ENCODE data around the gene PLXDC2.

DNA sequence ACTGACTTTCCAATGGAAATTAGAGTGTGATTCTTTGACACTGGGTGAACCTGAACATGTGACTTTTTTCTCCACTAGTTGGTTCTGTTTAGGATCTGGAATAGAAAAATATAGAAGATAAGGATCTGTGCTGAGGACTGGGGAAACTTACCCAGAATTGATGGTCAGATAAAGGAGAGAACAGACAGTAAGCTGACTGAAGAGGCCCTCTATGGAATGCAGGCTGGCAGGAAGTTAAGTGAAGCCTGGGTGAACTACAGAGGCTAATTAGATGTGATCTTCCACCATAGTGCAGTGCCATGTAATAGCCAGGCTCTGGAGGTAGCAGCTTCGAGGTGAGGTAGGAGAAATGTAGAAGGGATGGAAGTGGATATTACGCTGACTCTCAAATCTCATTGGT, 455.3 kb downstream of the PLXDC2 start:
- TF ChIP-seq POLR2A (IDR thresholded peaks at IDR 0.05; ENCODE audit: low read depth, low read length): no peak
- no peak for TF ChIP-seq TCF7 (IDR thresholded peaks at IDR 0.05; ENCODE audit: borderline replicate concordance)
- TF ChIP-seq BRCA1 (IDR thresholded peaks at IDR 0.05; ENCODE audit: low read depth, low read length): no peak
- TF ChIP-seq, protein P1, sequence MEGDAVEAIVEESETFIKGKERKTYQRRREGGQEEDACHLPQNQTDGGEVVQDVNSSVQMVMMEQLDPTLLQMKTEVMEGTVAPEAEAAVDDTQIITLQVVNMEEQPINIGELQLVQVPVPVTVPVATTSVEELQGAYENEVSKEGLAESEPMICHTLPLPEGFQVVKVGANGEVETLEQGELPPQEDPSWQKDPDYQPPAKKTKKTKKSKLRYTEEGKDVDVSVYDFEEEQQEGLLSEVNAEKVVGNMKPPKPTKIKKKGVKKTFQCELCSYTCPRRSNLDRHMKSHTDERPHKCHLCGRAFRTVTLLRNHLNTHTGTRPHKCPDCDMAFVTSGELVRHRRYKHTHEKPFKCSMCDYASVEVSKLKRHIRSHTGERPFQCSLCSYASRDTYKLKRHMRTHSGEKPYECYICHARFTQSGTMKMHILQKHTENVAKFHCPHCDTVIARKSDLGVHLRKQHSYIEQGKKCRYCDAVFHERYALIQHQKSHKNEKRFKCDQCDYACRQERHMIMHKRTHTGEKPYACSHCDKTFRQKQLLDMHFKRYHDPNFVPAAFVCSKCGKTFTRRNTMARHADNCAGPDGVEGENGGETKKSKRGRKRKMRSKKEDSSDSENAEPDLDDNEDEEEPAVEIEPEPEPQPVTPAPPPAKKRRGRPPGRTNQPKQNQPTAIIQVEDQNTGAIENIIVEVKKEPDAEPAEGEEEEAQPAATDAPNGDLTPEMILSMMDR (IDR thresholded peaks at IDR 0.05 in 2 of 3, conservative IDR thresholded peaks at IDR 0.05 in 1 of 3; ENCODE audit: control insufficient read depth in 2 of 3, extremely low read depth in 1 of 3, insufficient read depth in 1 of 3, low read depth in 3 of 3, low read length in 3 of 3): no peak
- TF ChIP-seq HCFC1 (IDR thresholded peaks at IDR 0.05; ENCODE audit: low read length): no peak
- TF ChIP-seq ZZZ3 (IDR thresholded peaks at IDR 0.05; ENCODE audit: control insufficient read depth, insufficient read length, low read depth): no peak
- TF ChIP-seq RBBP5 (conservative IDR thresholded peaks at IDR 0.05): no peak
- TF ChIP-seq, protein P2, sequence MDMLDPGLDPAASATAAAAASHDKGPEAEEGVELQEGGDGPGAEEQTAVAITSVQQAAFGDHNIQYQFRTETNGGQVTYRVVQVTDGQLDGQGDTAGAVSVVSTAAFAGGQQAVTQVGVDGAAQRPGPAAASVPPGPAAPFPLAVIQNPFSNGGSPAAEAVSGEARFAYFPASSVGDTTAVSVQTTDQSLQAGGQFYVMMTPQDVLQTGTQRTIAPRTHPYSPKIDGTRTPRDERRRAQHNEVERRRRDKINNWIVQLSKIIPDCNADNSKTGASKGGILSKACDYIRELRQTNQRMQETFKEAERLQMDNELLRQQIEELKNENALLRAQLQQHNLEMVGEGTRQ (IDR thresholded peaks at IDR 0.05; ENCODE audit: borderline replicate concordance, low read depth, low read length): no peak
- TF ChIP-seq, protein P3, sequence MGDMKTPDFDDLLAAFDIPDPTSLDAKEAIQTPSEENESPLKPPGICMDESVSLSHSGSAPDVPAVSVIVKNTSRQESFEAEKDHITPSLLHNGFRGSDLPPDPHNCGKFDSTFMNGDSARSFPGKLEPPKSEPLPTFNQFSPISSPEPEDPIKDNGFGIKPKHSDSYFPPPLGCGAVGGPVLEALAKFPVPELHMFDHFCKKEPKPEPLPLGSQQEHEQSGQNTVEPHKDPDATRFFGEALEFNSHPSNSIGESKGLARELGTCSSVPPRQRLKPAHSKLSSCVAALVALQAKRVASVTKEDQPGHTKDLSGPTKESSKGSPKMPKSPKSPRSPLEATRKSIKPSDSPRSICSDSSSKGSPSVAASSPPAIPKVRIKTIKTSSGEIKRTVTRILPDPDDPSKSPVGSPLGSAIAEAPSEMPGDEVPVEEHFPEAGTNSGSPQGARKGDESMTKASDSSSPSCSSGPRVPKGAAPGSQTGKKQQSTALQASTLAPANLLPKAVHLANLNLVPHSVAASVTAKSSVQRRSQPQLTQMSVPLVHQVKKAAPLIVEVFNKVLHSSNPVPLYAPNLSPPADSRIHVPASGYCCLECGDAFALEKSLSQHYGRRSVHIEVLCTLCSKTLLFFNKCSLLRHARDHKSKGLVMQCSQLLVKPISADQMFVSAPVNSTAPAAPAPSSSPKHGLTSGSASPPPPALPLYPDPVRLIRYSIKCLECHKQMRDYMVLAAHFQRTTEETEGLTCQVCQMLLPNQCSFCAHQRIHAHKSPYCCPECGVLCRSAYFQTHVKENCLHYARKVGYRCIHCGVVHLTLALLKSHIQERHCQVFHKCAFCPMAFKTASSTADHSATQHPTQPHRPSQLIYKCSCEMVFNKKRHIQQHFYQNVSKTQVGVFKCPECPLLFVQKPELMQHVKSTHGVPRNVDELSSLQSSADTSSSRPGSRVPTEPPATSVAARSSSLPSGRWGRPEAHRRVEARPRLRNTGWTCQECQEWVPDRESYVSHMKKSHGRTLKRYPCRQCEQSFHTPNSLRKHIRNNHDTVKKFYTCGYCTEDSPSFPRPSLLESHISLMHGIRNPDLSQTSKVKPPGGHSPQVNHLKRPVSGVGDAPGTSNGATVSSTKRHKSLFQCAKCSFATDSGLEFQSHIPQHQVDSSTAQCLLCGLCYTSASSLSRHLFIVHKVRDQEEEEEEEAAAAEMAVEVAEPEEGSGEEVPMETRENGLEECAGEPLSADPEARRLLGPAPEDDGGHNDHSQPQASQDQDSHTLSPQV (IDR thresholded peaks at IDR 0.05): no peak
- TF ChIP-seq MEF2B (IDR thresholded peaks at IDR 0.05; ENCODE audit: partially characterized antibody, poor library complexity, severe bottlenecking): no peak
- TF ChIP-seq NRF1 (conservative IDR thresholded peaks at IDR 0.05; ENCODE audit: low read depth, low read length): no peak
- TF ChIP-seq MYC (IDR thresholded peaks at IDR 0.05; ENCODE audit: insufficient read depth, insufficient read length, insufficient replicate concordance, low read length, severe bottlenecking): no peak
- TF ChIP-seq ATF7 (IDR thresholded peaks at IDR 0.05; ENCODE audit: low read depth): no peak
